Stimulated activated CD4-positive, alpha-beta T cell treated with anti-CD3 and anti-CD28 coated beads, TNF-alpha, amount 100 ng/mL, for 4 hours (primary cell): ENCODE results near the gene MYH16.
A peak's percentile ranks its signal among the peaks of the same experiment; 100 is the strongest.
"Not testable (repeated sequence)": the region's sequence is repeated elsewhere in the genome, so short reads cannot be mapped to it uniquely, and the experiment has no call there.

ENCODE experiments used
- DNase-seq, 3 experiments: peaks; one replicate each; pipeline ENCODE4 v3.0.0-alpha.2; 2020; ENCODE audit warnings: low read depth in 3 of 3

Gene MYH16

DNA sequence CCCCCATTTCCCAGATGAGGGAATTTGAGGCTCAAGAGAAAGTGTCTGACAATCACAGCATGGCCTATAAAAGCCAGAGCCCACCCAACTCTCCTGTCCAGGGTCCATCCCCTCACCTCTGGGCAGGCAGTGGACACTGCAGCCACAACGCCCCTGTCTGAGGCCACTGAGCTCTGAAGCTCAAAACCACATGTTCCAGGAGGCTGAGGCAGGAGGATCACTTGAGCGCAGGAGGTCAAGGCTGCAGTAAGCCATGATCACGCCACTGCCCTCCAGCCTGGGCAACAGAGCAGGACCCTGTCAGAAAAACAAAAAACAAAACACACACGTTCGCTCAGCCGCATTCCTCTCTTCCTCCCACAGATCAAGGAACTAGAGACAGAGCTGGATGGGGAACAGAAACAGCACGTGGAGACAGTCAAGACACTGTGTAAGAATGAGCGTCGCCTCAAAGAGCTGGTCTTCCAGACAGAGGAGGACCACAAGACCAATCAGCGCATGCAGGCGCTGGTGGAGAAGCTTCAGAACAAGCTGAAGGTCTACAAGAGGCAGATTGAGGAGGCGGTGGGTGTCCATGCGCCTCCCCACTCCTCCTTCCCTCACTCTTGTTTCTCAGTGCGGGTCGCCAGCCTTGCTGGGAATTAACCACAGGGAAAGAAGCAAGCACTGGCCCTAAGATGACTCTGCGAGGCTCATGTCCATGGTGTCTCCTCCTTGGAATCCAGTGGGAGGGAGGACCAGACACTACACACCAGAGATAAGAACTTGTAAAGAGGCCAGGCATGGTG is 33.0 kb downstream of the MYH16 start:
- DNase-seq, result no peak

DNA sequence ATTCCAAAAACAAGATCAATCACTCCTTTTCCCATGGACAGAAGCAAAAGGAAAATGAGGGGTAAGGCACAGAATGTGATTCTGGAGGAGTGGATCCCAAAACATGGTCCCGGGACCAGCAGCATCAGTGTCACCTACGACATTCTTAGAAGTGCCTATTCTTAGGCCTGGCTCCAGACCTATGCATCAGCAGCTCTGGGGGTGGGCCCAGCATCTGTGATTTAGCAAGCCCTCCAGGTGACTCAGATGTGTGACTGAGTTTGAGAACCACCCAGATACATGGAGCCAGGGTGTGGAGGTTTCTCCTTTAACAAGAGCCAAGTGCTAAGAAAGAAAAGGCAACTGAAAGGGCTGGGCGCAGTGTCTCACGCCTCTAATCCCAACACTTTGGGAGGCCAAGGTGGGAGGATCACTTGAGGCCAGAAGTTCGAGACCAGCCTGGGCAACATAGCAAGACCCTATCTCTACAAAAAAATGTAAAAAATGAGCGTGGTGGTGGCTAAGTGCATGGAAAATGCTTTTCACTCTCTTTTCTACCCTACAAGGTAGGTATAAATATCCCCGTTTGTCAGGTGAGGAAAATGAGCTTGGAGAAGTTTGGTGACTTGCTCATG is 35.9 kb downstream of the MYH16 start:
- DNase-seq, result no peak

DNA sequence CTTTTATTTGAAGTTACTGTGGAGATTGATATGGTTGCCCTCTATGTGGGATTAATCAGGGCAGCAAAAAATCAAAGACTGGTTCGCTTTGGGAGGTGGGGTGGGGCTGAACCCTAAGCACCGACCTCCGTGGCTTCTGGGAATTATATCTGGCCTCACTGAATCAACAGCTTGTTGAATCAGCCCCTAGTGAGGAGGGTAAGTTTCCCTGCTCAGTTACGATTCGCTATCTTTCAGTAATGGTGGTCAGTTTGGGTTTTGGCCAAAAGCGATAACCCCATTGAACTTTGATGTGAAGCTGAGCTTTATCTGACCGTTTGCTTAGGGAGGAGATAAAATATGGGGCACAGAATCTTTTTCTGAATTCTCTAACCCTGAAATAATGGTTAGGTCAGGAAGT is 36.5 kb downstream of the MYH16 start:
- no peak for DNase-seq

DNA sequence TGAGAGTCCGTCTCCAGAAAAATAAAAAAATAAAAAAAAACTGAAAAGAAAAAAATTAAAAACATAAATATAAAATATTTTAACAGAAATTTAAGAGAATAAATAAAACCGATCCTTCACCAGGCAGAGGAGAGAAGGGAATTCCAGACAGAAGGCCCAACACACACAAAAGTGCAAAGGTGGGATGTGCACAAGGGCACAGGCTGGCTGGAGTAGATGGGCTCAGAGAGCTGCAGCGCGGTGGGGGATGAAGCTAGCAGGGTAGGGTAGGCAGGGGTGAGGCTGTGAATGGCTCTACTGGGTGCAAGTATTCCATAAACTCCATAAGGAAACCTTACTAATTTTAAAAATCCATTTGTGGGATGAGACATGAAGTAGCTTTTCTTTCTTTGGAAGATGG is 37.4 kb downstream of the MYH16 start:
- DNase-seq, result no peak

DNA sequence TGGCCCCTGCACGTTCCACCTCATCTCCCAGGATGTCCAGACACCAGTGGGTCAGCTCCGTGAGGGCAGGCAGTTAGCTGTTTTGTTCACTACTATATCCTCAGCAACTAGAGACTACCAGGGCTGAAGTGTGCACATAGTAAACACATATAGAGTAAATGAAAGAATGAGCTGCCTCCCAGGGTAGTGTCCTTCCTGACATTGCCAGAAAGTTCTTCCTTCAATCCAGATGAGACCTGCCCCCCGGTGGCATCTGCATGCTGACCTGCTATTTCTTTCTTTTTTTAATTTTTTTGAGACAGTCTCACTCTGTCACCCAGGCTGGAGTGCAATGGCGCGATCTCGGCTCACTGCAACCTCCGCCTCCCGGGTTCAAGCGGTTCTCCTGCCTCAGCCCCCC is 39.1 kb downstream of the MYH16 start:
- DNase-seq, result no peak

DNA sequence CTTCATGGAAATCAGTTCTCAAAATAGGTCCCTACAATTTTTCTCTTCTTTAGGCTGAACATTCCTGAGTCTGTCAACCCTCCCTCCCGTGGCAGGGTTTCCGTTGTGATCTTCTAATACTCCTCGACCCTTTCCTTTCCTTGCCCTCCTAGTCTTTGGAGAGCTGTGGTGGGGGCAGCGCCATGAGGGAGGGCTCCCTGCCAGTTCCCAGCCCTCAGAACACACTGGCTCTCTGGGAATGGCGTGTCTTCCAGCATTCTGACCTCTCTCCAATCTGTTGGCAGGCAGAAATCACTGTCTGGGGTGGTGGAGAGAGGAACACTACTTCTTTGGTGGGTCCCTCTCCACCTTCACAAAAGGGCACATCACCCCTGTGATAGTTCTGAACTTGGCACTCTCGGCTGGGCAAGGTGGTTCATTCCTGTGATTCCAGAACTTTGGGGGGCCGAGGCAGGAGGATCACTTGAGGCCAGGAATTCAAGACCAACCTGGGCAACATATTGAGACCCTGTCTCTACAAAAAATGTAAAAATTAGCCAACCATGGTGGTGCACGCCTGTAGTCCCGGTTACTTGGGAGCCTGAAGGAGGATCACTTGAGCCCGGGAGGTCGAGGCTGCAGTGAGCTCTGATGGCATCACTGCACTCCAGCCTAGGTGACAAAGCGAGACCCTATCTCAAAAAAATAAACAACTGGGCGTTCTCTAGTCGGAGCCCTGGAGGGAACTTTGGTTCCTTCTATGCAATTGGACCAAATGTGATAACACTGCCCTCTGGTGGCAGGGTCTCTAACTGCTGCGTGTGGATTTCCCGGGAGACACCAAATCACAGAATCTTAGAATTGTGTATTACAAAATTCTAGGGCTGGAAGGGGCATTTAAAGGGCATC is 39.9 kb downstream of the MYH16 start:
- peak; percentile 37 to 63 (median 48) for DNase-seq

DNA sequence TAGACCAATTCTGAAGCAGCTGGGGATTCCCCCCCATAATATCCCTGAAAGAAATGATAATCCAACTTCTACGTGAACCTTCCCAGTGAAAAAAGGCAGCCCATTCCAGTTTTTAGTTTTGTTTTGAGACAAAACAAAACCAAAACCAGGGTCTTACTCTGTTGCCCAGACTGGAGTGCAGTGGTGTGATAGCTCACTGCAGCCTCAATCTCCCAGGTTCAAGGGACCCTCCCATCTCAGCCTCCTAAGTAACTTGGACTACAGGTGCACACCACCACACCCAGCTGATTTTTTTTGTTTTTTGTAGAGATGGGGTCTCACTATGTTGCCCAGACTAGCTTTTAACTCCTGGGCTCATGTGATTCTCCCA is 40.5 kb downstream of the MYH16 start:
- no peak for DNase-seq

DNA sequence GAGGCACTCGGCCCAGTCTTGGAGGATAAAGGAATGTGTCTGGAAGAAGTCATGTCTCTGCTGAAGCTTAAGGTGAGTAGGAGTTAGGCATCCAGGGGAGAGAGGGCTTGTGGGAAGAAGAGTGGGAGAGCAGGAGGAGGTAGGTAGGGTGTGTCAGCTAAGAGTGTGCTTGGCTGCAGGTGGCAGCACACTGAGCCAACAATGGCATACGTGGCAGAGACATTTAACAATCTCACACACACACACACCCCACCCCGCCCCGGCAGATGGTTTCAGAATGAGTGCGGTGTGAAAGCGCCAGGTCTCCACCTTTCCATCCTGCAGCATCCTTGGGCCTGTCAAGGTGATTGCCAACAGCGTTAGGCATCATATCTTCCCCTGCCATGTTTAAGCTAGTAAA is 41.9 kb downstream of the MYH16 start:
- no peak for DNase-seq

DNA sequence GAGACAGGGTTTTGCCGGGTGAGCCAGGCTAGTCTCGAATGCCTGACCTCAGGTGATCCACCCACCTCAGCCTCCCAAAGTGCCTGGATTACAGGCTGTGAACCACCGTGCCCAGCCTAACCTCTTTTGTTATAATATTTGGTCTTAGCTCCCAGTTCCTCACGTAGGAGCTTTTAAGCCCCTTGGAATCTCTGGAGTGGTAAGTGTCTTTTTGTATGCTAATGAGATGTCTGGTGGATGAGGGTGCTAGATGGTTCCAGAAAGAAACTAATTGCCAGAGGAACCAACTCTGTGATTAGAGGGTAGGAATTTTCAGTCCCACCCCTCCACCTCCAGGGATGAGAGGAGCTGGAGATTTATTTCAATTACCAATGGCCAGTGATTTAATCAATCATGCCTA is 47.7 kb downstream of the MYH16 start:
- no peak for DNase-seq

DNA sequence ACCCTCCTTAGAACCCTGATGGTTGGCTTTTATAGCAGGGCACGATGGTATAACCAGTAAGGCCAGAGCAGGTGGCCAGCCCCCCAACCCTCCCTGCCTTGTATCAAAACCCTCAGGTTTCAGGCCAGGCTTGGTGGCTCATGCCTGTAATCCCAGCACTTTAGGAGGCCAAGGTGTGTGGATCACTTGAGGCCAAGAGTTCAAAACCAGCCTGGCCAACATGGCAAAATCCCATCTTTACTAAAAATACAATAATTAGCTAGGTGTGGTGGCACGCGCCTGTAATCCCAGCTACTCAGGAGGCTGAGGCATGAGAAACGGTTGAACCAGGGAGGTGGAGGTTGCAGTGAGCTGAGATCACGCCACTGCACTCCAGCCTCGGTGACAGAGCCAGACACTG is 50.0 kb downstream of the MYH16 start:
- not testable (repeated sequence) for DNase-seq

DNA sequence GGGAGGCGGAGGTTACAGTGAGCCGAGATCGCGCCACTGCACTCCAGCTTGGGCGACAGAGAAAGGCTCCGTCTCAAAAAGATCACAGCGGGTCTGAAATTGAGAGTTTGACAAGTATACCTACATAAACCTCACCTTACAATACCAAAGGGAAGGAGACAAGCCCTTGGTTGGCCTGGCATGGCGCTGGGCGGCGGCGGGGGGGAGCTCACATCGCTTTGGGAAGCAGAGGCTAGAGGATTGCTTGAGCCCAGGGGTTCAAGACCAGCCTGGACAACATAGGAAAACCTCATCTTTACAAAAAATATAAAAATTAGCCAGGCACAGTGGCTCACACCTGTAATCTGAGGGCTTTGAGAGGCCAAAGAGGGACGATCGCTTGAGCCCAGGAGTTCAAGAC is 51.9 kb downstream of the MYH16 start:
- DNase-seq, result no peak

DNA sequence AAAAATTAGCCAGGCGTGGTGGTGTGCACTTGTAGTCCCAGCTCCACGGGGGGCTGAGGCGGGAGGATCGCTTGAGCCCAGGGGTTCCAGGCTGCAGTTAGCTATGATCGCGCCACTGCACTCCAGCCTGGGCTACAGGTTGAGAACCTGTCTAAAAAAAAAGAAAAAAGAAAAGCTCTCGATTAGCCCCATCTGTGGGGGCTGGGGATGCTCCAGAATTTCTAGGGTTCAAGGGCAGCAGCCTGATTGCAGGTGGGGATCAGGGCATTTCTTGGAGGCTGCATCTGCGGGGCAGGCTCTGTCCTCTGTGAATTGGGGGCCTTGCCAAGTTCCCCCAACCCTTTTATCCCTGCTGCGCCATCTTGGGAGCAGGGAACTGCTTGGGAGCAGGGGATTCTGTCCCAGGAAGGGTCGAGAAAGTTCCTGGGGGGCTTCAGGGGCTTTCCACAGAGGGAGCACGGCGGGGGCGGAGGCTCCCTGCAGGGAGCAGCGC is 52.4 kb downstream of the MYH16 start:
- DNase-seq, result peak in 1 of 3 experiments; percentile 7

DNA sequence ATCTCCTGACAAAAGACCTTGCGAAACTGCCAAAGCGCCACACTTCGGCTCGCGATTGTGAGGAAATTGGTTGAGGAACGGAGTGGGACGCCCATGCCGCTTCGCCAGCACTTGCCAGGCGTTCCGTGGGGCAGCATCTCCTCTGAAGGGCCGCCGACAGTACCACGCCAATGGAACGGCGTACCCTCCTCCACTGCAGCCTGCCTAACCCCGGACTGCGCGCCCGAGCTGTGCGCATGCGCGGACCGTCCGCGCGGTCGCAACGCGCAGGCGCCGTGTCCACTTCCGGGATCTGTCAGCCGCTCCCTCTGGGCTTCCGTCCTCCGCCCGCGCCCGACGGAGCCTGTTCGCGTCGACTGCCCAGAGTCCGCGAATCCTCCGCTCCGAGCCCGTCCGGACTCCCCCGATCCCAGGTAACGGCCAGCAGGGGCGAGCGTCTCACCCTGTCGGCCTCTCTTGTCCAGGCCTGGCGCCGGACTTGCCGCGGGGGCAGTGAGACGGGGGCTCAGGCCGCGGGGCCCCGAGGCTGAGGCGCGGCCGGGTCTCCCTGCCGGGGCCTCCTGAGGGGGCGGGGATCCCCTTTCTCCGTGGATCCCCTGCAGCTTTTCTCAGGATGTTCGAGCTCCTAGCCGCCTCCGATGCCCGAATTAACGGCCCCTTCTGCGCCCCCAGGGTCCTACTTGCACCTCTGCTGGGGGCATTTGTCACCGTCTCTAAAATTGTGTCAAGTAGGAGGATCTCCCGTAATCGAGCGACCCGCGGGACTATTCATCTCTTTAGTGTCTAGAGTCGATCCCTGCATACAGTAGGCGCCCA is 53.2 kb downstream of the MYH16 start, which contains the start of gene ARPC1A:
Gene ARPC1A, plus strand, starts transcription at position 307 of the 816 bp plus-strand sequence. CDS start 7,456 bp downstream, outside the sequence.
- peak; percentile 83 to 85 (median 84) for DNase-seq

DNA sequence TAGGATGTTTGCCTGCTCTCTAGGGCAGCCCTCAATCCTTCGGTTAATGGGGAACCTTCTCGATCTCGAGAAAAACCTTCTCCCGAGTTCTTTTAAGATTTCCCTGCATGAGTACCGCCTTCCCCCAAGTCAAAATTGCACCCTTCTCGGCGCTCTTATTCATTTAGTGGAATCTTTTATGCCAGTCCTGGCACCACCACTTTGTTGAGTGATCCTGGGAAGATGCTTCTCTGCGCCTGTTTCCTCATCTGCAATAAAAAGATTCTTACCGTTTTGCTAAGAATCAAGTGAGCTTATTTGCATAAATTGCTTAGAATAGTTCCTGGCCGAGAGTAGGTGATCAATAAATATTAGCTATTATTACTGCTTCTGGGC is 53.8 kb downstream of the MYH16 start:
- DNase-seq, result no peak

DNA sequence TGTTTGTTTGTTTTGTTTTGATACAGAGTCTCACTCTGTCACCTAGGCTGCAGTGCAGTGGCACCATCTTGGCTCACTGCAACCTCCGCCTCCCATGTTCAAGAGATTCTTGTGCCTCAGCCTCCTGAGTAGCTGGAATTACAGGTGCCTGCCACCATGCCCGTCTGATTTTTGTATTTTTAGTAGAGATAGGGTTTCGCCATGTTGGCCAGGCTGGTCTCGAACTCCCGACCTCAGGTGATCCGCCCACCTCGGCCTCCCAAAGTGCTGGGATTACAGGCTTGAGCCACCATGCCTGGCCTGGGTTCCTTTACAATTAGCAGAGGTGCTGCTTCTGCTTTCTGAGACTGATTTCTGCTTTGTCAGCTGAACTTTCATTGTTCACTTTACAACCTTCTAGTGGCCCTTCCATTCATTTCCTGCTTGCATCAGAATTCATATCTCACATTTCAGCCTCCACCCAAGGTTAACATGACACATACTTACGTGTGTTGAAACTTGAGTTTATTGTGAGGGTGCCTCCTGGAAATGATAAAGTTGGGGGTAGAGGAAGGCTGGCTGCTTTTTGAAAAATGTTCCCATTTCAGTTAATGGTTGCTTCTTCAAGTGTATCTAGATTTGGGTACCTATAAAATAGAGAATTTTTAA is 57.8 kb downstream of the MYH16 start:
- not testable (repeated sequence) for DNase-seq

DNA sequence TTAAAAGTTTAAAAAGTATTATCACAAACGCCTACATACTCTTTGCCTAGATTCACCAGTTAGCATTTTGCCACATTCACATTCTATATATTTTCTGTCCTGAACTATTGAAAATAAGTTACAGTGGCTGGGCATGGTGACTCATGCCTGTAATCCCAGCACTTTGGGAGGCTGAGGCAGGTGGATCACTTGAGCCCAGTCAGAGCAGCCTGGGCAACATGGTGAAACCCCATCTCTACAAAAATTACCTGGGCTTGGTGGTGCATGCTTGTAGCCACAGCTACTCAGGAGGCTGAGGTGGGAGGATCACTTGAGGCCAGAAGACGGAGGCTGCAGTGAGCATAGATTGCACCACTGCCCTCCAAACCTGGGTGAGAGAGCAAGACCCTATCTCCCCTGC is 58.4 kb downstream of the MYH16 start:
- no peak for DNase-seq

DNA sequence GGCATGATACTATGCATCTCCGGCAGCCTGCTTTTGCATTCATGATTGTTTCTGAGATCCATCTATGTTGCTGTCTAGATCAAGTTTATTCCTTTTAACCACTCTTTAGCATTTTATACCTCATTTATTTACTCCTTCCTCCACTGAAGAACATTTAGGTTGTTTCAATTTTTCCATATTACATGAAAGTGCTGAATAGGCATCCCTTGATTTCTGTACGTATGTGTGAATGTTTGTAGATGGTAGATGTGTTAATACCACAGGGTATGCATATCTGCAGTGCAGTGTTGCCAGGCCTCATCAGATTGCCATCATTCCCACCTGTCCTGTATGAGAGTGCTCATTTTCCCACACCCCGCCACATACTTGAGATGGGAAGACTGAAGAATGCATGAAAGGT is 67.0 kb downstream of the MYH16 start:
- DNase-seq, result no peak

DNA sequence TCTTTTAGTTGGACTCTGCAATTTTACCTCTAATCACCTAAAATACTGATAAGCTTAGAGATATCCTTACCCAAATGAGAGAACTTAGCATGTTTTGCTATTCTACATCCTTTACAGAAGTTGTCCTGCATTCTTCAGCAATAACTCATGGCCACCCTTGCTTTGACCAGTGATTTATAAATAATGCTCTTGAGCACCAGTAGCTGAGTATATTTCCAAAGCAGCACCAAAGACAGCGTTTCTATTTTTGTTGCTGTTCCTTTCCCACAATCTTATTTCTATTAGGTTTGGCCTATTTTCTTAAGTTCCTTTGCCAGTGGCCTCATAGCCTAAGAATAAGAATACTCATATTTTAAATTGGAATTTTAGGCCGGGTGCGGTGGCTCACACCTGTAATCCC is 68.0 kb downstream of the MYH16 start:
- DNase-seq, result no peak

DNA sequence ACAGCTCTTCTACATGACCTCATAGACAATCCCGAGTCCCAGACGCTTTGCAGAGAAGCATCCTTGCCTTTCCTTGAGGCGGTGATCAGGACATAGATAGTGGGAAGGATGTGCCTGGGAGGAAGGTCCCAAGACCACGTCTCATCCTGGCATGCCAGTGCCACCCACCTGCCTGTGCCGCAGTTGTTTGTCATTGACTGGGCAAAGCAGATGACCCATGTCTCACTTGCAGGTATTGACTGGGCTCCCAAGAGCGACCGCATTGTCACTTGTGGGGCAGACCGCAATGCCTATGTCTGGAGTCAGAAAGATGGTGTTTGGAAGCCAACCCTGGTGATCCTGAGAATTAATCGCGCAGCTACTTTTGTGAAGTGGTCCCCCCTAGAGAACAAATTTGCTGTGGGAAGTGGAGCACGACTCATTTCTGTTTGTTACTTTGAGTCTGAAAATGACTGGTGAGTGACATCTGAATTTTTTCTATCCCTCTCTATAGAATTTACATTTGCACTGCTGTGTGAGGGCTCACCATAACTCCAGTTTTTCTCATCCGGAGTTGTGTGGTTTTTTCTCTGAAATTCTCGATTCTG is 71.5 kb downstream of the MYH16 start:
- no peak for DNase-seq

DNA sequence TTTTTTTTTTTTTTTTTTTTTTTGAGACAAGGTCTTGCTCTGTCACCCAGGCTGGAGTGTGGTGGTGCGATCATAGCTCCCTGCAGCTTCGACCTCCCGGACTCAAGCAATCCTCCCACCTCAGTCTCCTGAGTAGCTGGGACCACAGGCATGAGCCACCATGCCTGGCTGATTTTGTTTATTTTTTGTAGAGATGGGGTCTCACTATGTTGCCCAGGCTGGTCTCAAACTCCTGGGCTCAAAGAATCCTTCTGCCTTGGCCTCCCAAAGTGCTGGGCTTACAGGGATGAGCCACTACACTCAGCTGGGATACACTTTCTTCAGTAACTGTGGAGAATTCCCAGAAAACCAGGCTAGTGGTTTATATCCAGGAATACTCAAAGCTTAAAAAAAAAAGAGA is 78.0 kb downstream of the MYH16 start:
- not testable (repeated sequence) for DNase-seq

DNA sequence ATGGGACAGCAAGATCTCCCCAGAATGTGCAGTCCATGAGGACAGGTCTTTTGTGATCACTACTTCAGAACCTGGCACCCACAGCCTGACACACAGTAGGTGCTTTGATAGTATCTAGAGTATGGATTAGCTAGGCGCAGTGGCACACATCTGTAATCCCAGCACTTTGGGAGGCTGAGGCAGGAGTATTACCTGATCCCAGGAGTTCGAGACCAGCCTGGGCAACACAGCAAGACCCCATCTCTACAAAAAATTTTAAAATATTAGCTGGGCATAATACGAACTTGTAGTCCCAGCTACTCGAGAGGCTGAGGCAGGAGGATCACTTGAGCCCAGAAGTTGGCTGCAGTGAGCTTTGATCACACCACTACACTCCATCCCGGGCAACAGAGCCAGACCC is 79.6 kb downstream of the MYH16 start:
- DNase-seq, result no peak
